SK-N-SH treated with all-trans-retinoic acid at 6 μM for 48 hours (cell line): Measurements from ENCODE around the gene GGCX.

Experiments
- ATAC-seq: fragments of 200-7000 bp; cut with Tn5 transposase; 3 replicates; pipeline ENCODE4 v1.9.1; 2020; ENCODE audit warnings: mild to moderate bottlenecking, moderate library complexity
- ARNTL ChIP-seq: fragments of 450-650 bp; formaldehyde crosslinking; IDR thresholded peaks from 2 replicates; pipeline ENCODE4 v1.5.0; 2020; ENCODE audit warnings: low read depth, mild to moderate bottlenecking, moderate library complexity, borderline replicate concordance
- BACH2 ChIP-seq: fragments of 250-450 bp; sonication (Bioruptor Pico); IDR thresholded peaks from 2 replicates; pipeline ENCODE4 v1.9.0; 2021; ENCODE audit warnings: mild to moderate bottlenecking, borderline replicate concordance
- CSDC2 ChIP-seq: fragments of 250-450 bp; sonication (Bioruptor Pico); IDR thresholded peaks from 2 replicates; pipeline ENCODE4 v1.5.0; 2020; ENCODE audit warnings: mild to moderate bottlenecking, moderate library complexity
- CSRNP3 ChIP-seq: fragments of 250-450 bp; sonication (Bioruptor Pico); IDR thresholded peaks from 2 replicates; pipeline ENCODE4 v1.5.1; 2021; ENCODE audit warnings: mild to moderate bottlenecking, moderate library complexity
- ESRRG ChIP-seq: fragments of 250-450 bp; sonication (Bioruptor Pico); IDR thresholded peaks from 2 replicates; pipeline ENCODE4 v1.6.1; 2021; ENCODE audit warnings: mild to moderate bottlenecking
- GLIS3 ChIP-seq: fragments of 250-450 bp; sonication (Bioruptor Pico); IDR thresholded peaks from 2 replicates; pipeline ENCODE4 v1.5.0; 2020; ENCODE audit warnings: mild to moderate bottlenecking, moderate library complexity
- ISL1 ChIP-seq: fragments of 250-450 bp; sonication (Bioruptor Pico); IDR thresholded peaks from 2 replicates; pipeline ENCODE4 v2.1.2; 2022; ENCODE audit warnings: mild to moderate bottlenecking, moderate library complexity
- OSR1 ChIP-seq: fragments of 250-450 bp; sonication (Bioruptor Pico); IDR thresholded peaks from 2 replicates; pipeline ENCODE4 v1.8.0; 2022; ENCODE audit warnings: moderate library complexity, mild to moderate bottlenecking, inconsistent platforms
- PATZ1 ChIP-seq: fragments of 250-450 bp; sonication (Bioruptor Pico); IDR thresholded peaks from 2 replicates; pipeline ENCODE4 v1.8.0; 2020; ENCODE audit warnings: mild to moderate bottlenecking, moderate library complexity, borderline replicate concordance
- PPARA ChIP-seq: fragments of 250-450 bp; sonication (Bioruptor Pico); IDR thresholded peaks from 2 replicates; pipeline ENCODE4 v1.5.0; 2020; ENCODE audit warnings: mild to moderate bottlenecking, borderline replicate concordance
- RARB ChIP-seq: fragments of 250-450 bp; sonication (Bioruptor Pico); IDR thresholded peaks from 2 replicates; pipeline ENCODE4 v1.8.0; 2021; ENCODE audit warnings: mild to moderate bottlenecking, moderate library complexity
- SNAI2 ChIP-seq: fragments of 250-450 bp; sonication (Bioruptor Pico); IDR thresholded peaks from 2 replicates; pipeline ENCODE4 v1.5.0; 2020; ENCODE audit warnings: mild to moderate bottlenecking, moderate library complexity
- TCF4 ChIP-seq: fragments of 250-450 bp; sonication (Bioruptor Pico); IDR thresholded peaks from 2 replicates; pipeline ENCODE4 v1.8.0; 2021; ENCODE audit warnings: mild to moderate bottlenecking, moderate library complexity, borderline replicate concordance
- TOX ChIP-seq: fragments of 250-450 bp; sonication (Bioruptor Pico); IDR thresholded peaks from 2 replicates; pipeline ENCODE4 v1.8.0; 2021; ENCODE audit warnings: mild to moderate bottlenecking, moderate library complexity, borderline replicate concordance
- TSHZ2 ChIP-seq: fragments of 250-450 bp; sonication (Bioruptor Pico); IDR thresholded peaks from 2 replicates; pipeline ENCODE4 v1.5.0; 2020; ENCODE audit warnings: mild to moderate bottlenecking, moderate library complexity
- ZC3H10 ChIP-seq: fragments of 250-450 bp; sonication (Bioruptor Pico); IDR thresholded peaks from 2 replicates; pipeline ENCODE4 v1.5.1; 2021; ENCODE audit warnings: mild to moderate bottlenecking, moderate library complexity
- ZFP3 ChIP-seq: fragments of 250-450 bp; sonication (Bioruptor Pico); IDR thresholded peaks from 2 replicates; pipeline ENCODE4 v1.5.0; 2020; ENCODE audit warnings: mild to moderate bottlenecking, moderate library complexity
- ZFP30 ChIP-seq: fragments of 450-650 bp; formaldehyde crosslinking; IDR thresholded peaks from 2 replicates; pipeline ENCODE4 v1.5.0; 2022; ENCODE audit warnings: mild to moderate bottlenecking, moderate library complexity
- ZNF565 ChIP-seq: fragments of 450-650 bp; formaldehyde crosslinking; conservative IDR thresholded peaks from 2 replicates; pipeline ENCODE4 v1.5.0; 2020; ENCODE audit warnings: low read depth, mild to moderate bottlenecking, moderate library complexity
- ZNF70 ChIP-seq: fragments of 450-650 bp; formaldehyde crosslinking; IDR thresholded peaks from 2 replicates; pipeline ENCODE4 v1.5.0; 2020; ENCODE audit warnings: mild to moderate bottlenecking, moderate library complexity
- ZNF8 ChIP-seq: fragments of 450-650 bp; formaldehyde crosslinking; IDR thresholded peaks from 2 replicates; pipeline ENCODE4 v1.5.0; 2020; ENCODE audit warnings: mild to moderate bottlenecking, moderate library complexity
- TF ChIP-seq, protein P1 (sequence below): fragments of 250-450 bp; sonication (Bioruptor Pico); IDR thresholded peaks from 2 replicates; pipeline ENCODE4 v1.8.0; 2021; ENCODE audit warnings: low read depth, mild to moderate bottlenecking, moderate library complexity, borderline replicate concordance

GGCX gene

DNA sequence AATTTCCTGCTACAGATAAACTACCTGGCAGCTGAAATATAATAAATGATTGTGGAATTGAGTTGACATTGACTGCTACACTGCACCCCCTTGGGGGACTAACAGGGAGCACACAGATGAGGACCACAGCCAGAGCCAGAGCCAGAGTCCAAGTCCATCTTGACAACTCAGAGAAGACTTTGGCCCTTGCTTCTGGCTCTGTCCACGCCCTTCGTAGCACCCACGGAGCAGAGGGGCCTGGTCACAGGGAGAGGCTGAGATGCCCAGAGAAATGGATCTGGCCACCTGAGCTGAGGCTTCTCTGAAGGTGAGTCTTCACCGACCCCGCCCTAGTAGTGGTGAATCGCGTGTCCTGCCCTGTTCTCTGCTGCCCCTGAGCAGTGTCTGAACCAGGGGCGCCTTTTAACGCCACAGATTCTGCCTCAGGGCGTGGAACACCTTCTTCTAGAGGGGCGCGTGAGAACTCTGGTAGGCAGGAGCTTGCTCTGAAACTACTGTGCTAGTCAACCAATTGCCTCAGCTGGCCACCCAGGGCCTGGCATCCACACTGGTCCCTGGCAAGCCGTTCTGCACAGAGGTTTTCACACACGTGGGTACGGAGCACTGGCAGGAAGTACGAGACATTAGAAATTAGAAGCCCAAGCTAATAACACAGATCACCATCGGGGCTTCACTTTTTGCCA, 58.0 kb downstream of the GGCX start (continued):
- TF ChIP-seq CSDC2 (CRISPR knock-in tag) (no peak), ARNTL (CRISPR knock-in tag) (no peak), SNAI2 (CRISPR knock-in tag) (no peak)

GRCh38 chr2:85502720-85503119, 58.6 kb downstream of the GGCX start:
- no peak for ATAC-seq
- TF ChIP-seq CSRNP3 (no peak), ESRRG (no peak), ZNF565 (CRISPR knock-in tag) (no peak), ZNF70 (CRISPR knock-in tag) (no peak), OSR1 (CRISPR knock-in tag) (no peak), BACH2 (CRISPR knock-in tag) (no peak), SNAI2 (CRISPR knock-in tag) (no peak), PPARA (no peak)

- TF ChIP-seq ZFP30: no peak
- TF ChIP-seq ARNTL (CRISPR knock-in tag): no peak
- TF ChIP-seq ZNF8 (CRISPR knock-in tag): no peak
- TF ChIP-seq, protein P1, sequence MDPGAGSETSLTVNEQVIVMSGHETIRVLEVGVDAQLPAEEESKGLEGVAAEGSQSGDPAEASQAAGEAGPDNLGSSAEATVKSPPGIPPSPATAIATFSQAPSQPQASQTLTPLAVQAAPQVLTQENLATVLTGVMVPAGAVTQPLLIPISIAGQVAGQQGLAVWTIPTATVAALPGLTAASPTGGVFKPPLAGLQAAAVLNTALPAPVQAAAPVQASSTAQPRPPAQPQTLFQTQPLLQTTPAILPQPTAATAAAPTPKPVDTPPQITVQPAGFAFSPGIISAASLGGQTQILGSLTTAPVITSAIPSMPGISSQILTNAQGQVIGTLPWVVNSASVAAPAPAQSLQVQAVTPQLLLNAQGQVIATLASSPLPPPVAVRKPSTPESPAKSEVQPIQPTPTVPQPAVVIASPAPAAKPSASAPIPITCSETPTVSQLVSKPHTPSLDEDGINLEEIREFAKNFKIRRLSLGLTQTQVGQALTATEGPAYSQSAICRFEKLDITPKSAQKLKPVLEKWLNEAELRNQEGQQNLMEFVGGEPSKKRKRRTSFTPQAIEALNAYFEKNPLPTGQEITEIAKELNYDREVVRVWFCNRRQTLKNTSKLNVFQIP (CRISPR knock-in tag): no peak
- TF ChIP-seq ZNF70 (CRISPR knock-in tag): no peak
- no peak for TF ChIP-seq PPARA
- TF ChIP-seq OSR1 (CRISPR knock-in tag): no peak
- TF ChIP-seq ISL1 (CRISPR knock-in tag): no peak
- TF ChIP-seq ZC3H10 (CRISPR knock-in tag): no peak
- ATAC-seq: no peak
Measured at GRCh38 chr2:85501248-85501647, 60.0 kb downstream of the GGCX start.

DNA sequence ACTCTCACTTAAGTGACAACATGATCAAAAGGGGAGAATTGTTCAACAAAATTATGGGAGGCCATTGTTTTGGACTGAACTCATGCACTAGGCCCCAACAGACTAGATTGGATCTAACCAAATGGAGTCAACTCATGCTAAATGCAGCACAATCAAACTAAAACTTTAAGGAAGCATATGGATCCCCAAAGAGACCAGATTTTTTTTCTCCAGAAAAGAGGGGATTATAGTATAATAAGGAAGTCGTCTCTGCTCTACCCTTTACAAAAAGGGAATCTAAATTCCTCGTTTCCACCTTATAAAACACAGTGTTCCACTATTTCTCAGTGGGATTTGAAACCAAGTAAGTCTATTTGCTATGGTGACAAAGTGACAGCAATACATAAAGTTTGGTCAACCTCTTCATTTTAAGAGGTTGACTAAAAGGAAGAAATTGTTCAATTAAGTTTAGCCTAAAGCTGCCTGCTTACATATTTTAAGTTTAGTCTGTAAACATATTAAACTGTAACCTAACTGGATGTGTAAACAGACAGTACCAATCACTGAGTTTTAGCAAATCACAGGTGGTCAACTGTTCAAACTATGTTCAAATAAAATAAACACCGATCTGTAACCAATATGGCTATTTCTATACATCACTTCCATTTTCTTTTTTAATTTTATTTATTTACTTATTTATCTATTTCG, 63.2 kb downstream of the GGCX start:
- TF ChIP-seq GLIS3 (no peak), OSR1 (CRISPR knock-in tag) (no peak), PATZ1 (CRISPR knock-in tag) (no peak), ZNF70 (CRISPR knock-in tag) (no peak), TOX (CRISPR knock-in tag) (no peak), RARB (CRISPR knock-in tag) (no peak), PPARA (no peak), CSRNP3 (no peak), ZNF565 (CRISPR knock-in tag) (no peak), BACH2 (CRISPR knock-in tag) (no peak), SNAI2 (CRISPR knock-in tag) (no peak), ZFP3 (CRISPR knock-in tag) (no peak), ARNTL (CRISPR knock-in tag) (no peak), ZC3H10 (CRISPR knock-in tag) (no peak), TCF4 (CRISPR knock-in tag) (no peak), TSHZ2 (CRISPR knock-in tag) (no peak), ZNF8 (CRISPR knock-in tag) (no peak)
- TF ChIP-seq, protein P1 (CRISPR knock-in tag): no peak

More for the DNA sequence above, 63.2 kb downstream of the GGCX start:
- ATAC-seq: no peak
